IMR-90 (cell line): Measurements from ENCODE around the gene FCHSD2. TPM values are rescaled to one million over a fixed set of nuclear protein-coding genes. Genes with fewer than 3 reads are reported as not detected.

Experiments used
- ATAC-seq: fragments of 200-7000 bp; cut with Tn5 transposase; 2 replicates; pipeline ENCODE4 v1.9.1; 2020; ENCODE audit warnings: low read depth, mild to moderate bottlenecking, moderate library complexity
- BruUV-seq: library from RNA; stranded (reverse); fragments of 400-500 nt; replicated peaks from 2 replicates; lab custom pipeline; 2021; lab: Mats Ljungman, UMichigan
- CTCF ChIA-PET: fragments of 300-600 bp; formaldehyde crosslinking; extraction: SDS; loops from one replicate; lab custom pipeline; 2021; ENCODE audit warnings: antibody characterized with exemption; lab: Yijun Ruan, JAX
- POLR2A ChIA-PET: fragments of 300-600 bp; sonication (Branson Sonifier 250); formaldehyde crosslinking; loops from one replicate; lab custom pipeline; 2022; ENCODE audit warnings: antibody characterized with exemption; ENCODE audit not compliant: unreplicated experiment; lab: Charles Lee
- DNase-seq: peaks from one replicate; pipeline ENCODE4 v3.0.0; 2013
- H2AFZ ChIP-seq: replicated peaks from 2 replicates; pipeline ENCODE3; 2013; ENCODE audit warnings: low read length, mild to moderate bottlenecking; ENCODE audit not compliant: poor library complexity
- H2AK5ac ChIP-seq: 2 replicates; pipeline ENCODE4 v1.6.1; 2013; ENCODE audit warnings: low read depth, low read length, inconsistent platforms
- H2AK9ac ChIP-seq: replicated peaks from 2 replicates; pipeline ENCODE3; 2013; ENCODE audit warnings: mild to moderate bottlenecking, low read depth, low read length, moderate library complexity; ENCODE audit not compliant: poor library complexity
- H2BK120ac ChIP-seq: 2 replicates; pipeline ENCODE4 v1.6.1; 2013; ENCODE audit warnings: low read depth, low read length, inconsistent platforms
- H2BK15ac ChIP-seq: 3 replicates; pipeline ENCODE4 v1.6.1; 2013; ENCODE audit warnings: low read depth, low read length, inconsistent platforms
- H2BK20ac ChIP-seq: 2 replicates; pipeline ENCODE4 v1.6.1; 2013; ENCODE audit warnings: low read depth, mild to moderate bottlenecking, inconsistent platforms, low read length, moderate library complexity
- H2BK5ac ChIP-seq: 2 replicates; pipeline ENCODE4 v1.6.1; 2013; ENCODE audit warnings: mild to moderate bottlenecking, low read depth, low read length, inconsistent platforms; ENCODE audit not compliant: poor library complexity, severe bottlenecking
- H3K14ac ChIP-seq: replicated peaks from 2 replicates; pipeline ENCODE4 v1.6.1; 2013; ENCODE audit warnings: low read depth, low read length, inconsistent platforms
- H3K18ac ChIP-seq: 2 replicates; pipeline ENCODE4 v1.6.1; 2013; ENCODE audit warnings: low read depth, low read length, control low read depth
- H3K23ac ChIP-seq: 2 replicates; pipeline ENCODE4 v1.6.1; 2013; ENCODE audit warnings: low read depth, low read length, inconsistent platforms
- H3K27ac ChIP-seq: 2 replicates; pipeline ENCODE4 v1.5.1; 2013; ENCODE audit warnings: mild to moderate bottlenecking, control low read depth, low read length; ENCODE audit not compliant: insufficient read depth
- H3K27me3 ChIP-seq: 2 replicates; pipeline ENCODE4 v1.6.1; 2013; ENCODE audit warnings: low read length; ENCODE audit not compliant: control insufficient read depth, insufficient read depth
- H3K36me3 ChIP-seq: 2 replicates; pipeline ENCODE4 v1.6.1; 2013; ENCODE audit warnings: low read length, mixed read lengths; ENCODE audit not compliant: control insufficient read depth, insufficient read depth
- H3K4ac ChIP-seq: 2 replicates; pipeline ENCODE4 v1.6.1; 2013; ENCODE audit warnings: low read depth, low read length, inconsistent platforms
- H3K4me1 ChIP-seq: 2 replicates; pipeline ENCODE4 v1.6.1; 2013; ENCODE audit warnings: low read length, mixed read lengths; ENCODE audit not compliant: control insufficient read depth, insufficient read depth
- H3K4me2 ChIP-seq: 2 replicates; pipeline ENCODE4 v1.6.1; 2013; ENCODE audit warnings: low read depth, mild to moderate bottlenecking, control low read depth, low read length, moderate library complexity
- H3K4me3 ChIP-seq: 2 replicates; pipeline ENCODE4 v1.5.1; 2013; ENCODE audit warnings: low read depth, mild to moderate bottlenecking, control low read depth, low read length, moderate library complexity; ENCODE audit not compliant: insufficient read depth
- H3K56ac ChIP-seq: 2 replicates; pipeline ENCODE4 v1.6.1; 2013; ENCODE audit warnings: low read length, inconsistent platforms; ENCODE audit not compliant: insufficient read depth; ENCODE audit errors: extremely low read depth
- H3K79me1 ChIP-seq, 2 experiments: 2 replicates each; pipeline ENCODE4 v1.6.1; 2013; ENCODE audit warnings: low read length in 2 of 2, inconsistent platforms in 1 of 2, low read depth in 1 of 2
- H3K9ac ChIP-seq: 2 replicates; pipeline ENCODE4 v1.6.1; 2013; ENCODE audit warnings: low read depth, low read length, control low read depth
- H3K9me1 ChIP-seq: 2 replicates; pipeline ENCODE4 v1.6.1; 2013; ENCODE audit warnings: low read length, inconsistent platforms; ENCODE audit not compliant: insufficient read depth
- H3K9me3 ChIP-seq: 2 replicates; pipeline ENCODE4 v1.6.1; 2013; ENCODE audit warnings: low read length; ENCODE audit not compliant: control insufficient read depth, insufficient read depth
- H4K20me1 ChIP-seq: 2 replicates; pipeline ENCODE4 v1.6.1; 2013; ENCODE audit warnings: low read length, inconsistent platforms; ENCODE audit not compliant: insufficient read depth
- H4K5ac ChIP-seq: 2 replicates; pipeline ENCODE4 v1.6.1; 2013; ENCODE audit warnings: mild to moderate bottlenecking, low read depth, low read length, control low read depth
- H4K8ac ChIP-seq, 2 experiments: 2 replicates each; pipeline ENCODE4 v1.6.1; 2013; ENCODE audit warnings: low read depth in 2 of 2, low read length in 2 of 2, control low read depth in 1 of 2, inconsistent platforms in 1 of 2
- H4K91ac ChIP-seq: 2 replicates; pipeline ENCODE4 v1.6.1; 2013; ENCODE audit warnings: low read depth, low read length, inconsistent platforms; ENCODE audit not compliant: insufficient read depth
- CEBPB ChIP-seq: IDR thresholded peaks from 2 replicates; pipeline ENCODE4 v1.6.1; 2012; ENCODE audit warnings: low read depth, low read length, improper control_type of control experiment
- CHD1 ChIP-seq: IDR thresholded peaks from 2 replicates; pipeline ENCODE4 v1.6.1; 2012; ENCODE audit warnings: low read depth, low read length, improper control_type of control experiment
- RAD21 ChIP-seq: IDR thresholded peaks from 2 replicates; pipeline ENCODE4 v1.6.1; 2012; ENCODE audit warnings: low read length, improper control_type of control experiment
- dilution Hi-C: fragments of 300-500 bp; cut with HindIII; formaldehyde crosslinking; loops from one replicate; pipeline ENCODE4 v1.14.3; 2018; ENCODE audit warnings: low sequenced_read_pairs; ENCODE audit not compliant: unreplicated experiment
- in situ Hi-C: fragments of 300-500 bp; cut with MboI; formaldehyde crosslinking; loops from 3 replicates; pipeline ENCODE4 v1.14.3; 2019; ENCODE audit warnings: low sequenced_read_pairs, inconsistent platforms, mixed read lengths
- intact Hi-C: fragments of 100-400 bp; cut with micrococcal nuclease; formaldehyde crosslinking; loops from 2 replicates; pipeline ENCODE4 v1.10.0; 2022
- polyA plus RNA-seq, 3 experiments: library from polyadenylated mRNA; depleted of rRNA; stranded (reverse); fragments of >200 nt; gene quantifications; 2 replicates each; pipeline ENCODE4 v1.2.3, GENCODE V29; 2012; ENCODE audit warnings: low replicate concordance in 1 of 3
- total RNA-seq: library from RNA; depleted of rRNA; stranded (reverse); fragments of >200 nt; gene quantifications from 2 replicates; pipeline ENCODE4 v1.2.3, GENCODE V29; 2012

Gene FCHSD2
- total and polyA plus RNA-seq, 2 of the 4 experiments (the other 2 are of a cell fraction): 5.9 to 18.7 TPM

DNA sequence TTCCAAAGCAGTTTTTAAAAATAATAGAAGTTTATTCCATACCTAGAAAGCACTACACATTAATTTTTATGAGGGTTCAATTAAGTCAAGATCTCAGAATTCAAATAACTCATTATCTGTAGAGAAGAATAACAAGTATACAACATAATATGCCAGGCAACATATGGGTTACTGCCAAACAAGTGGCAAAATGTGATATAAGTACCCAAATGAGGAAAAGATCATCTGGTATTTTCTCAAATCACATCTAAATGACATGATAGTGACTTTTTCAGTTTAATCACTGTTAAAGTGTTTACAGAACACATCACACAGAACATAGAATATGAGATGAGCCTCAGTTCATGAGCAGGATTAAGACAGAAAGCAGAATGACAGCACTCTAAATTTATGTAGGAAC is 123.3 kb downstream of the FCHSD2 start:
- H2BK20ac ChIP-seq: no peak overlapping the region
- intact Hi-C loops: loop anchor here (10.0 kb wide), 1 partner anchor 84 kb away; no protein-coding TSS in a partner anchor
- H3K27ac ChIP-seq: no peak overlapping the region
- no peaks in the 10 kb centered on the region for H3K36me3 ChIP-seq
- ATAC-seq (no peak), DNase-seq (no peak)
- no peak overlapping the region for H3K9ac ChIP-seq
- peak overlapping the region; percentile 11; the same call in 1 of the 2 replicates for H3K23ac ChIP-seq
- no peaks in the 10 kb centered on the region for H3K9me3 ChIP-seq
- peaks cover 7% of the 10 kb centered on the region for H3K9me1 ChIP-seq
- ChIA-PET CTCF (no interaction called here), POLR2A (no interaction called here)
- no peak overlapping the region for H2BK5ac ChIP-seq
- no peak overlapping the region for H3K56ac ChIP-seq
- no peak overlapping the region for H3K4ac ChIP-seq
- no peak overlapping the region for H4K5ac ChIP-seq
- H4K8ac ChIP-seq: no peak overlapping the region
- no peak overlapping the region for H2BK120ac ChIP-seq
- no TSS peak for BruUV-seq
- H3K27me3 ChIP-seq: no peaks in the 10 kb centered on the region
- no peaks in the 10 kb centered on the region for H3K4me1 ChIP-seq
- no peak overlapping the region for H3K4me3 ChIP-seq
- no peak overlapping the region for H3K4me2 ChIP-seq
- TF ChIP-seq CHD1 (no peak), RAD21 (no peak), CEBPB (no peak)
- H2AFZ ChIP-seq: no peak overlapping the region
- peaks cover 16 to 48% of the 10 kb centered on the region in 2 experiments for H3K79me1 ChIP-seq
- no peak overlapping the region for H2AK9ac ChIP-seq
- no peak overlapping the region for H2AK5ac ChIP-seq
- peaks cover 8% of the 10 kb centered on the region; the same call in 1 of the 2 replicates for H4K20me1 ChIP-seq
- in situ Hi-C loops: no loop called here
- H4K91ac ChIP-seq: no peak overlapping the region
- H2BK15ac ChIP-seq: no peak overlapping the region
- no peak overlapping the region for H3K14ac ChIP-seq
- H3K18ac ChIP-seq: no peak overlapping the region
- dilution Hi-C loops: no loop called here
